Suprapubic skin (tissue), 3 donors: ENCODE results near the gene COG4.

Experiments used
- CTCF ChIP-seq, 2 donors: fragments of 200-600 bp in 1 of 2; fragments of 450-650 bp in 1 of 2; sonication (generic) in 1 of 2; IDR thresholded peaks; one replicate each; pipeline ENCODE4 v1.5.1; 2016 to 2019; ENCODE audit warnings: antibody characterized with exemption in 2 of 2, mild to moderate bottlenecking in 1 of 2, moderate library complexity in 1 of 2
- POLR2A ChIP-seq, 2 donors: fragments of 450-650 bp; IDR thresholded peaks; one replicate each; pipeline ENCODE4 v1.6.1; 2017; ENCODE audit warnings: antibody characterized with exemption in 2 of 2, mild to moderate bottlenecking in 2 of 2, moderate library complexity in 2 of 2

GRCh38 chr16:70478912-70479341 lies 44.4 kb downstream of the COG4 start:
- no peak for TF ChIP-seq CTCF (IDR thresholded peaks at IDR 0.05)
- TF ChIP-seq POLR2A (IDR thresholded peaks at IDR 0.05): no peak
